Measurements from ENCODE around the gene LRCOL1.

Gene LRCOL1

GRCh38 chr12:132610051-132610759 lies at the start of gene LRCOL1:
Gene LRCOL1 (minus strand): TSS chr12:132610582. CDS start chr12:132606251, 4,331 bp downstream.
- no peak for DNase-seq

- no peak for DNase-seq
These were observed 49.7 kb upstream of the LRCOL1 start for GRCh38 chr12:132660052-132660451.

- DNase-seq, result no peak
These were observed 48.8 kb upstream of the LRCOL1 start for GRCh38 chr12:132659146-132659545.

DNA sequence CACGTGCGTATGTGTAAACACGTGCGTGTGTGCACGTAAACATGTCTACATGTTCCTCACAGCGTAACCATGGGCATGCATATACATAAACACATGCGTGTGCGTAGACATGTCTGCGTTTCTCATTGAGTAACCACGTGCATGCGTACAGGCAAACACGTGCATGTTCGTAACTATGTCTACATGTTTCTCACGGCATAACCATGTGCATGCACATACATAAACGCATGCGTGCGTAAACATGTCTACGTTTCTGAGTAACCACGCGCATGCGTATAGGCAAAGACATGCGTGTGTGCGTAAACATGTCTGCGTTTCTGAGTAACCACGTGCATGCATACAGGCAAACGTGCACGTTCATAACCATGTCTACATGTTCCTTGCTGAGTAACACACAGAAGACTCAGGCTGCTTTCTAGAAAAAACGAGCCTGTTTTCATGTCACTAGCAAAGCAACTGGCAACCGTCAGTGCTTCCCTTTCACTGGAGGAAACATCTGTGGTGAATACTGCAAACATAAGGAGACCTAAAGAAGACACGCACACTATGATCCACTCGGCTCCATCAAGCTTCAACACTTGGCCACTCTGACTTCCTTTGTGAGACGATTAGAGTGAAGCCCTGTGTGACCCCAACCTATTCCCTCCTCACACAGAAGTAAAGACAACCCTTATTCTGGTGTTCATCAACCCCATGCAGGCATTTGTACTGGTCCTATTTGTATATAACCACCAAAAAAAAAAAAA lies 47.9 kb upstream of the LRCOL1 start:
- no peak for DNase-seq

- no peak for DNase-seq
These were observed 46.8 kb upstream of the LRCOL1 start for GRCh38 chr12:132657004-132657727.

DNA sequence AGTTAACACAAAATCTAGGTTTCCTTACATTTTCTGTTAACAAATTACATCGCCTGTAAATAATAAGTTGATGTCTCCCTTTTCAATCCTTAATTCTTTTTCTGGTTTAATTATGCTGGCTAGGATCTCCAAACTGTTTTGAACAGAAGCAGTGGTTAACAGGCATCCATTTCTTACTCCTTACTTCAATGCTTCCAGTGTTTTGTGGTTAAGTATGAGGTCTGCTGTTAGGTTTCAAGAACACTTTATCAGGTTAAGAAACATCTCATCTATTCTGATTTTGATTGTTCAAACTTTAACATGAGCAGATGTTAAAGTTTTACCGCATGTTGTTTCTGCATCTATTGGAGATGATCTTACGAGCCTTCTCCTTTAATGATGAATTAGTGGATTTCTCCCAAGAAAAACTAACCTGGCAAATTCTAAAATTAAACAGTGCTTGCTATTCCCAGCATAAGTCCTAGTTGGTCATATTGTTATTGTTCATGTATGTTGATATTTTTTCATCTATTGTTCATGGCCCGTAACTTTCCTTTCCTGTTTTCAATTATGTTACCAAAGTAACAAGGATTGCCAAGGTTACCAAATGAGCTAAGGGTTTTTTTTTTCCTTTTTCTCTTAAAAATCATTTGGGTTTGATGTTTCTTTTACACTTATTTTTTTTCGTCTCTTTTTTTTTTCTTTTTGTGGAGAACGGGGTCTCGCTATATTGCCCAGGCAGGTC lies 43.3 kb upstream of the LRCOL1 start:
- DNase-seq, result no peak

- DNase-seq, result no peak
These were observed 41.2 kb upstream of the LRCOL1 start for GRCh38 chr12:132651444-132652100.

- no peak for DNase-seq
These were observed 39.0 kb upstream of the LRCOL1 start for GRCh38 chr12:132649226-132649945.

DNA sequence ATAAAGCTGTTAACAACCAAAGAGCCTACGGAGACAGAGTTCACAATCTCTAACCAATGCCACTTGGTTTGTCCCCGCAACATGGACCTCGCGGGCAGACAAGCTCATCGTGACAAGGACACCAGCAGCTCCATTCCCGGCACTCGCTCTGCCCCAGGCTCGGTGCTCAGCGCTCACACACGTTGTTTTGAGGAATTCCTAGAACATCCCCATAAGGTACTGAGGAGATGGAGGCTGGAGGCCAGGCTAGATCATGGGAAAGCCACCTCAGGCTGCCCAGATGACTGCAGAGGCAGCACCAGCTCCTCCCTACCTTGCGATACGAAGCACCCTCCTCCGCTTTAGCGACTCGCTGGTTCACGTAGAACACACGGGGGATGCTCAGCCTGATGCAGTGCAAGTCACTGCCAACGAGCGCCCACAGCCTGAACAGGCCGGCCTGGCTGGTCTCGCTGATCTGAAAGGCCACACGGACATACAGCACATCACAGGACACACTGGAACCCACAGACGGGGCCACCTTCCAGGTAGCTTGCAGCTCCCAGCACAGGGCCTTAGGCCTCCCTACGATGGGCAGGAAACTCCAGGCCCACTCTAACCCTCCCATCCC lies 38.3 kb upstream of the LRCOL1 start:
- no peak for DNase-seq

DNA sequence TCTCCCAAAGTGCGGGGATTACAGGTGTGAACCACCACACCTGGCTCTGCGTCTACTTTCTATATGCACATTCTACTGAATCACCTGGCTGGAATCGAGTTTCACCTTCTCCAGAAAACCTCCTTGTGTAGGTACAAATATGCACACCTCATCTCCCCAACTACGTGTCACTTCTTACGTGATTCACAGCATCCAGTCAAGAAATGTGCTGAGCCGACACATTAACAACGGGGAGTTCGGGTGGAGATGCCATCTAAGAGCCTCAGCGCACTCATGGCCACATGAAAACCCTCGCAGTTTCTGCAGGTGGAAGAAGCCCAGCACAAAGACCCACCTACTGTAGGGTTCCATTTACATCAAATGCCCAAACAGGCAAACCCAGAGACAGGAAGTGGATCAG lies 37.5 kb upstream of the LRCOL1 start:
- no peak for DNase-seq

DNA sequence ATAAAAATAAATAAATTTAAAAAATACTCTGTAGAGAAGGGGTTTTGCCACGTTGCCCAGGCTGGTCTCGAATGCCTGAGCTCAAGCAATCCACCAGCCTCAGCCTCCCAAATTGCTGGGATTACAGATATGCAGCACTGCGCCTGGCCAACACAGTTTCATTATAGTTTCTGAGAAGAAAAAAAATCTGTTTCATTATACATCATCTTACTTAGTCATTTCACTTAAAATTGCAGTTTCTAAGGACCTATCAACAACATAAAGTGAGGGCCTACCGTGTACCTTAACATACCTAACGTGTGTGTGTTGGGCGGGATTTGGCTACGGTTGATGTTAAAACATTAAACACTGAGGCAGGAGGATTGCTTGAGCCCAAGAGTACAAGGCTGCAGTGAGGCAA lies 36.5 kb upstream of the LRCOL1 start:
- no peak for DNase-seq

DNA sequence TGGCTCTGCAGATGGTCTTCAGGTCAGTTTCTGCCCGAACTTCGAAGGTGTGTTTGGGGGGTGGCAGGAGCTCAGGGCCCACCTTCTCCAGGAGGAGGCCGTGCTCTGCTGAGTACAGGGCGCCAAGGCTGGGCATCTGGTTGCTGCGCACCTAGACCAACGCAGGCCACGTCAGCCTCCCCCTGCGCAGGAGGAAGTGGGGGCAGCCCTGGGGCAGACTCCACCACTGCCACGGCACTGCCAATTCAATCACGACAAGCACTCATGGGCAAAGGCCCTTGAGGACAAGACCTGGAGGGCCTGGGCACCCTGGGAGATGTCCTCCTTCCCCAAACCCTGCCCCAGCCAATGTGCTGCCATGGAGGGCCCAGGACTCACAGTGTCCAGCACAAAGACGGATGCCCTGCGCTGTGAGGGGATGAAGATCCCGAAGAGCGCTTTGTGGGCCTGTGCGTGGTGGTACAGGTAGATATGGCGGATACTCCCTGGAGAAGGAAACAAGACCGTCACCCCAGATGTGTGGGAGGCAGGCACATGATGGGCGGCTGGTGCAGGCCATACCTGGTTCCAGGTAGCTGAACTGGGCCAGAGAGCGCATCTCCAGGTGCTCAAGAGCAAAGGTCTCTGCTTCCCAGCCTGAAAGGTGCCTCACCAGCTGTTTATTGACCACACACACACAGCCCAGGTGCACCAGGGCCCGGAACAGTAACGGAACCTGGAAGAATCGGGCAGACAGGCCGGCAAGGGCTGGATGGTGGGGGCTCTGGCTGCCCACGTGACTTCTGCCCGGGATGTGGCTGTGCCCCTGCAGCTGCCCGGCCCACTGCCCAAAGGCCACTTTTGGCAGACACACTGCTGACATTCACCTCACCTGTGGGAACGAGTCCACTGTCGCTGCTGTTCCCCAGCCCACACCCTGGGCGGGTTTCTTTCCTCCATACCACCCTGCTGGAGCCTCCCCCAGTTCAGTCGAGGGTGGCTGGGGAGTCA lies 32.8 kb upstream of the LRCOL1 start:
- DNase-seq, result no peak

- DNase-seq, result no peak
These were observed 31.6 kb upstream of the LRCOL1 start for GRCh38 chr12:132641811-132642650.

DNA sequence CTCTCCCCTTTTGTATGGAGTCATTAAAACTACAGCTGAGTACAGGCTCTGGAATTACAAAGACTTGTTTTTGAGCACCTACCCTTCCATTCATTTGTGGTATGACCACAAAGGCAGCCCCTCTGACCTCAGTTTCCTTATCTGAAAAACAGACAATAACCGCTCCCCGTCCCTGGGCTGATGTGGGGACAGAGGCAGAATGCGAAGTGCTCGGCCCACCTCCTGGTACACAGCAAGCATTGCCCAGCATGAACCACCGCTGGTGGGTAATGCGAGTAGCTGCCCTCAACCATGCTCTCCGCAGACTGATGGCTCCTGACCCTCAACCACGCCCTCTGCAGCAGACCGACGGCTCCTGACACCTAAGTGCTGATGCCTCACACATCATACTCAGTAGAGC lies 30.6 kb upstream of the LRCOL1 start:
- no peak for DNase-seq

DNA sequence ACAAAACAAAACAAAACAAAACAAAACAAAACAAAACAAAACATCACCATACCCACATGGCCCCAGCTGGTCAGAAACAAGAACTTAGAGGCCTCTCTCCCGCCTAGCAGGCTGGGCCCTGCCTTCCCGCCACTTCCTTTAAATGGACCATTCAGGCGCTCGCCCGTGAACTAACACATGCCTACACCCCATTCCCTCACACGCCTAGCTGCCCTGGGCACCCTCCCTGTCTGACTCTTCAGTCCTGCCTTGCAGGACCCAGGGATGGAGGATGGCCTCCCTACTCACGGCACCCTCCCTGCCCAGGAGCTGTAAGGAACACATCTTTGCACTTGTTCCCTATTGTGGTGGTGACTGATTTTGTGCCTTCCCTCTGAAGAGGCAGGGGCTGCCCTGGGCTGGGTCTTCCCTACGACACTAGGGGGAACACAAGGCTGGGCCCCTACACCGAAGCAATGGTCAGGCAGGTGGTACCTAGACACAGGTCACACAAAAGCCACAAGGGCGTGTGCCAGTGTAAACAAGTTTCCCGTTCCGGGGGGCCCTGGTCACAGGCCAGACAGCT lies 29.7 kb upstream of the LRCOL1 start:
- DNase-seq, result no peak

DNA sequence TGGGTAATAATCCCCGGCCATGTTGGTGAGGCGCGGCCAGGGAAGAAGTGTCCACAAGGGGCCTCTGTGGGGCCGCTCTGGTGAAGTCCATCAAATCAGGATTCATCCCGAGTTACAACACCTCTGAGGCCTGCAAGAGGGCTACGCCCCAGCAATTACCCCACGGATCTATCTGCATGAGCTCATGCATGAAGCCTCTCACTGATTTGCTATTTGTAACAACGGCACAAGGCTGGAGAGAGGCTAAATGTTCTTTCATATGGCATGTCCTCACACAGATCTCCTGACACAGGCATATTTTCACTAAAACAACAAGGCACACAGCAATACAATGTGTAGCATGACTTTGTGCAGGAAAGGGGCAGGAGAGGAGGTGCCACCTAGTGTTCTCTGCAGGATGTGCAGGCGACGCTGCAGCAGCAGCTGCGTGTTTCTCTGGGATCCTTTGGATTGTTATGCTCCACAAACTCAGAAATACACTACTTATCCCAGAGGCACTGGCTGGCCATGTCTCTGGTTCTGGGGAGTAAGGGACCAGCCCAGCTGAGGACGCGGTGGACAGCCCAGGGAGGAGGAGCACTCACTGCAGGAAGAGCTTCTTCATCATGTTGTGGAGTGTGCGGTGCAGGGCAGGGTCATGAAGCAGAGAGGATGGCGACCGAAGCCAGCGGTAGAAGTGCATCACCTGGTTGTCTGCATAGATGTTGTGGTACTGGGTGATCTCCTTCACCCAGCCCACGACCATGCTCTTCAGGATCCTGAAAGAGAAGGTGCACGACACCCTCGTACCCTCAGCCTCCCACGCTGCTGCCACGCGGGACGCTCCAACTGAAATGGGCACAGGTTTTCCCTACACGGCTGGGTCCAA lies 28.4 kb upstream of the LRCOL1 start:
- DNase-seq, result no peak

GRCh38 chr12:132637811-132638210 lies 27.4 kb upstream of the LRCOL1 start:
- no peak for DNase-seq
